Measurements from ENCODE around the gene MMP15. TPM values are rescaled to one million over a fixed set of nuclear protein-coding genes. Genes with fewer than 3 reads are reported as not detected.

The MMP15 gene
- total RNA-seq, 2 experiments from 2014 or later, result 0.25 to 0.31 TPM

DNA sequence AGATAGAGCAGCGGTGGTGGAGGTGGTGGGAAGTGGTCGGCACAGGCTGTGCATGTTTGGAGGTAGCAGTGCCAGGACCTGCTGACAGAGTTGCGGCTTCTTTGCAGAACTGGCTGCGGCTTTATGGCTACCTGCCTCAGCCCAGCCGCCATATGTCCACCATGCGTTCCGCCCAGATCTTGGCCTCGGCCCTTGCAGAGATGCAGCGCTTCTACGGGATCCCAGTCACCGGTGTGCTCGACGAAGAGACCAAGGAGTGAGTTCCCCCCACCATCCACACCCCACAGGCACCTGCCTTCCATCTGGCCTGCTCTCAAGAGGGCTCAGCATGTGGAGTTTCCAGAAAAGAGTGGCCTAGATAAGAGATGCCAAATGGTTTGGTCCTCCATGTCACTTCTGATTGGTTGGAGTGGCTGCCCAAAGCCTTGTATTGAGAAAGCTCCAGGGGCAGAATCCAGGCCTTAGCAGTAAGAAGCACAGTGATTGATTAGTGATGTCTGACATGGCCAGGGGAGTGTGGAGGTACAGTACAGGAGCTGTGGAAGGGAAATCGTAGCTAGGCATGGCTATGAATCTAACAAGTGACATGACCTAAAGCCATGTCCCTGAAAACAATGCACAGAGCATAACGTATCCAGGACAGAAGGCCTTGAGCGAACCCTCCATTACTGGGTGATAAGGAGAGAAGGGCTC lies 12.0 kb downstream of the MMP15 start:
- ChIA-PET POLR2A (no interaction called here), CTCF (no interaction called here)
- Histone ChIP-seq H3K9me3 (ENCODE audit: control insufficient read depth in 1 of 2, insufficient read depth in 1 of 2, low read length in 2 of 2) (peaks cover 0 to 5% of the 10 kb centered on the region in 2 experiments), H3K4me3 (ENCODE audit: low read length) (no peak overlapping the region), H3K4me1 (ENCODE audit: insufficient read depth, low read length) (no peaks in the 10 kb centered on the region), H3K36me3 (ENCODE audit: insufficient read depth, low read length) (no peaks in the 10 kb centered on the region), H3K27me3 (ENCODE audit: control insufficient read depth in 1 of 2, insufficient read depth in 2 of 2, low read length in 2 of 2) (no peaks in the 10 kb centered on the region), H3K27ac (ENCODE audit: low read depth in 1 of 2, low read length in 2 of 2) (no peak overlapping the region)
- Mint-ChIP-seq H3K36me3 (ENCODE audit: low read depth) (no peaks in the 10 kb centered on the region), H3K4me3 (no peak overlapping the region), H3K27ac (no peak overlapping the region), H3K9me3 (no peaks in the 10 kb centered on the region), H3K27me3 (no peaks in the 10 kb centered on the region), H3K4me1 (ENCODE audit: low read depth) (no peaks in the 10 kb centered on the region)
- intact Hi-C loops (cut with DNase I, micrococcal nuclease), result no loop called here
- TF ChIP-seq, protein P1, sequence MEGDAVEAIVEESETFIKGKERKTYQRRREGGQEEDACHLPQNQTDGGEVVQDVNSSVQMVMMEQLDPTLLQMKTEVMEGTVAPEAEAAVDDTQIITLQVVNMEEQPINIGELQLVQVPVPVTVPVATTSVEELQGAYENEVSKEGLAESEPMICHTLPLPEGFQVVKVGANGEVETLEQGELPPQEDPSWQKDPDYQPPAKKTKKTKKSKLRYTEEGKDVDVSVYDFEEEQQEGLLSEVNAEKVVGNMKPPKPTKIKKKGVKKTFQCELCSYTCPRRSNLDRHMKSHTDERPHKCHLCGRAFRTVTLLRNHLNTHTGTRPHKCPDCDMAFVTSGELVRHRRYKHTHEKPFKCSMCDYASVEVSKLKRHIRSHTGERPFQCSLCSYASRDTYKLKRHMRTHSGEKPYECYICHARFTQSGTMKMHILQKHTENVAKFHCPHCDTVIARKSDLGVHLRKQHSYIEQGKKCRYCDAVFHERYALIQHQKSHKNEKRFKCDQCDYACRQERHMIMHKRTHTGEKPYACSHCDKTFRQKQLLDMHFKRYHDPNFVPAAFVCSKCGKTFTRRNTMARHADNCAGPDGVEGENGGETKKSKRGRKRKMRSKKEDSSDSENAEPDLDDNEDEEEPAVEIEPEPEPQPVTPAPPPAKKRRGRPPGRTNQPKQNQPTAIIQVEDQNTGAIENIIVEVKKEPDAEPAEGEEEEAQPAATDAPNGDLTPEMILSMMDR (IDR thresholded peaks at IDR 0.05), result no peak
- DNase-seq (no peak), ATAC-seq (ENCODE audit: poor library complexity) (no peak)

DNA sequence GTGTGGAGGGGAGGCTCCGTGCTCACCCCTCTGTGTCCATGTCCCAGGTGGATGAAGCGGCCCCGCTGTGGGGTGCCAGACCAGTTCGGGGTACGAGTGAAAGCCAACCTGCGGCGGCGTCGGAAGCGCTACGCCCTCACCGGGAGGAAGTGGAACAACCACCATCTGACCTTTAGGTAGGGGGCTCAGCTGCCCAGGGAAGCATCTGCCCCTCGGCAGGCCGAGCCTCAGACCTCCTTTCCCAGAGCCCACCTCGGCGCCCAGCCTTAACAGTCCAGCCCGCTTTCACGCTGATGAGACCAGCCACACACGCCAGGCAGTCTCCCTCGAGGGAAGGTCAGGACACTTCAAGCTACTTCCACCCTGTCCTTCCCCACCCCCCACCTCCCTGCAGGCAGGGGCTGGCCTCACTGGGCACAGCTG lies 12.7 kb downstream of the MMP15 start:
- ATAC-seq (ENCODE audit: poor library complexity), result no peak
- no peaks in the 10 kb centered on the region for H3K36me3 Mint-ChIP-seq (ENCODE audit: low read depth)

DNA sequence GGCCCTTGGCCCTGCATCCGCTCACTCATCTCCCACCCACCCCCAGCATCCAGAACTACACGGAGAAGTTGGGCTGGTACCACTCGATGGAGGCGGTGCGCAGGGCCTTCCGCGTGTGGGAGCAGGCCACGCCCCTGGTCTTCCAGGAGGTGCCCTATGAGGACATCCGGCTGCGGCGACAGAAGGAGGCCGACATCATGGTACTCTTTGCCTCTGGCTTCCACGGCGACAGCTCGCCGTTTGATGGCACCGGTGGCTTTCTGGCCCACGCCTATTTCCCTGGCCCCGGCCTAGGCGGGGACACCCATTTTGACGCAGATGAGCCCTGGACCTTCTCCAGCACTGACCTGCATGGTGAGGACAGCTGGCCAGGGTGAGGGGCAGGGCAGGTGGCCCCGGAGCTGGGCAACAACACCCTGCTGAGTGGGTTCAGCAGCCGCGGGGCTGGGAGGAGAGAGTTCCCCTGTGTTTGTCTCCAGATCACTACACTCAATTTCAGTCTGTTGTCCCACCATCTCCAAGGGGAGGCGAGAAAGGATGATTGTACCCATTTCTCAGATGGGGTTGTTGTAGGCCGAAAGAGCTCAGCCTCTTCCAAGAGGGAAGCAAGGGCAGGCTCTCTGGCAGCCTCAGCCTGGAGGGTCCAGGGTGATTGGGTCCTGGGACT lies 14.4 kb downstream of the MMP15 start:
- POLR2A ChIA-PET, result no interaction called here
- no peak overlapping the region for H3K27ac Mint-ChIP-seq
- no peaks in the 10 kb centered on the region for H3K4me1 Mint-ChIP-seq (ENCODE audit: low read depth)
- no peak overlapping the region for H3K4me3 Mint-ChIP-seq
- TF ChIP-seq, protein P1 (IDR thresholded peaks at IDR 0.05), result no peak
- no peaks in the 10 kb centered on the region for H3K4me1 ChIP-seq (ENCODE audit: insufficient read depth, low read length)
- DNase-seq, result no peak
- no peaks in the 10 kb centered on the region for H3K27me3 Mint-ChIP-seq
- no peak overlapping the region for H3K27ac ChIP-seq (ENCODE audit: low read depth in 1 of 2, low read length in 2 of 2)
- no peaks in the 10 kb centered on the region for H3K9me3 Mint-ChIP-seq
- no peak for ATAC-seq (ENCODE audit: poor library complexity)
- no peaks in the 10 kb centered on the region for H3K36me3 Mint-ChIP-seq (ENCODE audit: low read depth)
- H3K27me3 ChIP-seq (ENCODE audit: control insufficient read depth in 1 of 2, insufficient read depth in 2 of 2, low read length in 2 of 2), result no peaks in the 10 kb centered on the region
- H3K9me3 ChIP-seq (ENCODE audit: control insufficient read depth in 1 of 2, insufficient read depth in 1 of 2, low read length in 2 of 2), result peaks cover 0 to 5% of the 10 kb centered on the region in 2 experiments
- intact Hi-C loops (cut with DNase I, micrococcal nuclease), result no loop called here
- CTCF ChIA-PET, result no interaction called here
- no peak overlapping the region for H3K4me3 ChIP-seq (ENCODE audit: low read length)
- H3K36me3 ChIP-seq (ENCODE audit: insufficient read depth, low read length), result no peaks in the 10 kb centered on the region

More for the DNA sequence above, 12.7 kb downstream of the MMP15 start:
- peaks cover 0 to 5% of the 10 kb centered on the region in 2 experiments for H3K9me3 ChIP-seq (ENCODE audit: control insufficient read depth in 1 of 2, insufficient read depth in 1 of 2, low read length in 2 of 2)
- H3K27ac ChIP-seq (ENCODE audit: low read depth in 1 of 2, low read length in 2 of 2), result no peak overlapping the region
- no peaks in the 10 kb centered on the region for H3K36me3 ChIP-seq (ENCODE audit: insufficient read depth, low read length)
- Mint-ChIP-seq H3K4me1 (ENCODE audit: low read depth) (no peaks in the 10 kb centered on the region), H3K27me3 (no peaks in the 10 kb centered on the region), H3K4me3 (no peak overlapping the region), H3K27ac (no peak overlapping the region), H3K9me3 (no peaks in the 10 kb centered on the region)
- intact Hi-C loops (cut with DNase I, micrococcal nuclease), result no loop called here
- POLR2A ChIA-PET, result no interaction called here
- no peaks in the 10 kb centered on the region for H3K4me1 ChIP-seq (ENCODE audit: insufficient read depth, low read length)
- DNase-seq, result no peak
- no peak overlapping the region for H3K4me3 ChIP-seq (ENCODE audit: low read length)
- CTCF ChIA-PET, result no interaction called here
- TF ChIP-seq, protein P1 (IDR thresholded peaks at IDR 0.05), result no peak
- no peaks in the 10 kb centered on the region for H3K27me3 ChIP-seq (ENCODE audit: control insufficient read depth in 1 of 2, insufficient read depth in 2 of 2, low read length in 2 of 2)
